ENCODE measurements around the gene FBXL20.

GRCh38 chr17:39365872-39366271, 35.6 kb downstream of the FBXL20 start:
- TF ChIP-seq CTCF (IDR thresholded peaks at IDR 0.05) (no peak), EP300 (IDR thresholded peaks at IDR 0.05; ENCODE audit: low read depth) (no peak), POLR2A (IDR thresholded peaks at IDR 0.05) (no peak), POLR2AphosphoS5 (IDR thresholded peaks at IDR 0.05) (no peak)
